Measurements from ENCODE around the gene ADAMTS9. TPM values are rescaled to one million over a fixed set of nuclear protein-coding genes. Genes with fewer than 3 reads are reported as not detected.

Gene ADAMTS9
- total and polyA plus RNA-seq, 3 donors from 2014 or later, result 5.1 to 8.1 (median 5.9) TPM

- Histone ChIP-seq H3K9me3 (no peaks in the 10 kb centered on the region), H3K4me3 (no peak overlapping the region), H3K4me1 (peaks cover 21% of the 10 kb centered on the region), H3K36me3 (ENCODE audit: low read depth, missing control alignments) (no peaks in the 10 kb centered on the region), H3K27ac (peak overlapping the region in 1 of 2 donors; percentile 62), H3K27me3 (no peaks in the 10 kb centered on the region)
- 38 to 50% methylated on average over 9 to 10 of the region's 10 CpGs for WGBS, 2 donors
- DNase-seq, result peak; percentile 47
- TF ChIP-seq CTCF (IDR thresholded peaks at IDR 0.05) (no peak), POLR2A (IDR thresholded peaks at IDR 0.05) (no peak)
- intact Hi-C loops (cut with DNase I; ENCODE audit: low total_unique reads), result no loop called here
Observed at GRCh38 chr3:64668582-64669510, 19.0 kb downstream of the ADAMTS9 start.

- intact Hi-C loops (cut with DNase I; ENCODE audit: low total_unique reads), result no loop called here
- H3K4me3 ChIP-seq, result no peak overlapping the region
- H3K9me3 ChIP-seq, result no peaks in the 10 kb centered on the region
- TF ChIP-seq POLR2A (IDR thresholded peaks at IDR 0.05), result no peak
- no peak for TF ChIP-seq CTCF (IDR thresholded peaks at IDR 0.05)
- H3K4me1 ChIP-seq, result peaks cover 21% of the 10 kb centered on the region
- no peaks in the 10 kb centered on the region for H3K27me3 ChIP-seq
- no peaks in the 10 kb centered on the region for H3K36me3 ChIP-seq (ENCODE audit: low read depth, missing control alignments)
- DNase-seq, result no peak
- WGBS, 2 donors, result 54 to 57% methylated on average over 12 to 13 of the region's 13 CpGs
- peak overlapping the region in 1 of 2 donors; percentile 62 for H3K27ac ChIP-seq
Observed at GRCh38 chr3:64667887-64668581, 19.8 kb downstream of the ADAMTS9 start.

- TF ChIP-seq CTCF (IDR thresholded peaks at IDR 0.05), result no peak
- no peak for TF ChIP-seq POLR2A (IDR thresholded peaks at IDR 0.05)
- Histone ChIP-seq H3K27me3 (no peaks in the 10 kb centered on the region), H3K36me3 (ENCODE audit: low read depth, missing control alignments) (no peaks in the 10 kb centered on the region), H3K4me3 (no peak overlapping the region), H3K27ac (peak overlapping the region in 1 of 2 donors; percentile 62), H3K9me3 (no peaks in the 10 kb centered on the region), H3K4me1 (peaks cover 21% of the 10 kb centered on the region)
- no peak for DNase-seq
- 84 to 89% methylated on average over 6 of the region's 6 CpGs for WGBS, 2 donors
- intact Hi-C loops (cut with DNase I; ENCODE audit: low total_unique reads), result no loop called here
Observed at GRCh38 chr3:64667138-64667537, 20.7 kb downstream of the ADAMTS9 start.

GRCh38 chr3:64666171-64666588, 21.6 kb downstream of the ADAMTS9 start:
- H3K9me3 ChIP-seq, result no peaks in the 10 kb centered on the region
- H3K4me1 ChIP-seq, result peaks cover 21% of the 10 kb centered on the region
- intact Hi-C loops (cut with DNase I; ENCODE audit: low total_unique reads), result no loop called here
- H3K4me3 ChIP-seq, result no peak overlapping the region
- DNase-seq, result no peak
- H3K27me3 ChIP-seq, result no peaks in the 10 kb centered on the region
- TF ChIP-seq CTCF (IDR thresholded peaks at IDR 0.05) (no peak), POLR2A (IDR thresholded peaks at IDR 0.05) (no peak)
- WGBS, 2 donors, result 71 to 76% methylated on average over 4 of the region's 4 CpGs
- H3K36me3 ChIP-seq (ENCODE audit: low read depth, missing control alignments), result no peaks in the 10 kb centered on the region
- H3K27ac ChIP-seq, result peak overlapping the region in 1 of 2 donors; percentile 17

Measured in testis (tissue), 3 donors.